ENCODE results near the gene SLC19A1. TPM values are rescaled to one million over a fixed set of nuclear protein-coding genes. Genes with fewer than 3 reads are reported as not detected.

The SLC19A1 gene
- total RNA-seq, 2 donors from 2014 or later = 10.8 to 13.7 TPM

GRCh38 chr21:45550522-45551210, 8.4 kb upstream of the SLC19A1 start:
- no peaks in the 10 kb centered on the region for H3K27me3 Mint-ChIP-seq
- no peak for DNase-seq
- peak overlapping the region; percentile 93 for H3K27ac Mint-ChIP-seq
- H3K4me3 Mint-ChIP-seq = peak overlapping the region; percentile 91
- no peaks in the 10 kb centered on the region for H3K36me3 Mint-ChIP-seq (ENCODE audit: low read depth)
- ATAC-seq = peak; percentile 44
- H3K4me1 Mint-ChIP-seq = peaks cover 39% of the 10 kb centered on the region
- H3K9me3 ChIP-seq (ENCODE audit: control insufficient read depth, low read length, poor library complexity, severe bottlenecking) = no peaks in the 10 kb centered on the region

GRCh38 chr21:45549626-45550463, 7.6 kb upstream of the SLC19A1 start:
- Mint-ChIP-seq H3K36me3 (ENCODE audit: low read depth) (no peaks in the 10 kb centered on the region), H3K4me3 (peak overlapping the region; percentile 91), H3K27me3 (no peaks in the 10 kb centered on the region), H3K4me1 (peaks cover 40% of the 10 kb centered on the region), H3K27ac (peak overlapping the region; percentile 93)
- H3K9me3 ChIP-seq (ENCODE audit: control insufficient read depth, low read length, poor library complexity, severe bottlenecking) = no peaks in the 10 kb centered on the region
- DNase-seq (no peak), ATAC-seq (no peak)

GRCh38 chr21:45548711-45549491, 6.7 kb upstream of the SLC19A1 start:
- H3K4me1 Mint-ChIP-seq = peaks cover 36% of the 10 kb centered on the region
- no peaks in the 10 kb centered on the region for H3K9me3 ChIP-seq (ENCODE audit: control insufficient read depth, low read length, poor library complexity, severe bottlenecking)
- H3K36me3 Mint-ChIP-seq (ENCODE audit: low read depth) = no peaks in the 10 kb centered on the region
- no peaks in the 10 kb centered on the region for H3K27me3 Mint-ChIP-seq
- peak overlapping the region; percentile 45 for H3K27ac Mint-ChIP-seq
- DNase-seq (no peak), ATAC-seq (no peak)
- peak overlapping the region; percentile 72 for H3K4me3 Mint-ChIP-seq

- H3K27me3 Mint-ChIP-seq = no peaks in the 10 kb centered on the region
- H3K4me3 Mint-ChIP-seq = no peak overlapping the region
- no peak for DNase-seq
- H3K36me3 Mint-ChIP-seq (ENCODE audit: low read depth) = no peaks in the 10 kb centered on the region
- peaks cover 36% of the 10 kb centered on the region for H3K4me1 Mint-ChIP-seq
- H3K9me3 ChIP-seq (ENCODE audit: control insufficient read depth, low read length, poor library complexity, severe bottlenecking) = no peaks in the 10 kb centered on the region
- no peak overlapping the region for H3K27ac Mint-ChIP-seq
- no peak for ATAC-seq
Observed at GRCh38 chr21:45547545-45547900, 5.3 kb upstream of the SLC19A1 start.

- DNase-seq (no peak), ATAC-seq (no peak)
- no peak overlapping the region for H3K27ac Mint-ChIP-seq
- peaks cover 33% of the 10 kb centered on the region for H3K4me1 Mint-ChIP-seq
- H3K27me3 Mint-ChIP-seq = no peaks in the 10 kb centered on the region
- no peaks in the 10 kb centered on the region for H3K9me3 ChIP-seq (ENCODE audit: control insufficient read depth, low read length, poor library complexity, severe bottlenecking)
- H3K36me3 Mint-ChIP-seq (ENCODE audit: low read depth) = no peaks in the 10 kb centered on the region
- H3K4me3 Mint-ChIP-seq = no peak overlapping the region
Observed at GRCh38 chr21:45546636-45547544, 4.7 kb upstream of the SLC19A1 start.

GRCh38 chr21:45545691-45546531, 3.7 kb upstream of the SLC19A1 start:
- H3K9me3 ChIP-seq (ENCODE audit: control insufficient read depth, low read length, poor library complexity, severe bottlenecking) = no peaks in the 10 kb centered on the region
- ATAC-seq = no peak
- Mint-ChIP-seq H3K36me3 (ENCODE audit: low read depth) (no peaks in the 10 kb centered on the region), H3K4me1 (peaks cover 25% of the 10 kb centered on the region), H3K27me3 (no peaks in the 10 kb centered on the region), H3K27ac (no peak overlapping the region), H3K4me3 (peak overlapping the region; percentile 28)
- DNase-seq = no peak

GRCh38 chr21:45545236-45545570, 3.0 kb upstream of the SLC19A1 start:
- H3K4me3 Mint-ChIP-seq = peak overlapping the region; percentile 28
- ATAC-seq (no peak), DNase-seq (no peak)
- peaks cover 20% of the 10 kb centered on the region for H3K4me1 Mint-ChIP-seq
- H3K9me3 ChIP-seq (ENCODE audit: control insufficient read depth, low read length, poor library complexity, severe bottlenecking) = no peaks in the 10 kb centered on the region
- no peaks in the 10 kb centered on the region for H3K36me3 Mint-ChIP-seq (ENCODE audit: low read depth)
- H3K27me3 Mint-ChIP-seq = no peaks in the 10 kb centered on the region
- H3K27ac Mint-ChIP-seq = no peak overlapping the region

- Mint-ChIP-seq H3K4me3 (no peak overlapping the region), H3K27ac (no peak overlapping the region), H3K36me3 (ENCODE audit: low read depth) (no peaks in the 10 kb centered on the region), H3K27me3 (no peaks in the 10 kb centered on the region), H3K4me1 (peaks cover 19% of the 10 kb centered on the region)
- DNase-seq = no peak
- no peak for ATAC-seq
- no peaks in the 10 kb centered on the region for H3K9me3 ChIP-seq (ENCODE audit: control insufficient read depth, low read length, poor library complexity, severe bottlenecking)
Observed at GRCh38 chr21:45544449-45545235, 2.4 kb upstream of the SLC19A1 start.

- H3K4me1 Mint-ChIP-seq = peaks cover 15% of the 10 kb centered on the region
- no peak overlapping the region for H3K27ac Mint-ChIP-seq
- no peaks in the 10 kb centered on the region for H3K9me3 ChIP-seq (ENCODE audit: control insufficient read depth, low read length, poor library complexity, severe bottlenecking)
- no peaks in the 10 kb centered on the region for H3K36me3 Mint-ChIP-seq (ENCODE audit: low read depth)
- H3K27me3 Mint-ChIP-seq = no peaks in the 10 kb centered on the region
- peak overlapping the region; percentile 28 for H3K4me3 Mint-ChIP-seq
- ATAC-seq = no peak
- DNase-seq = no peak
Observed at GRCh38 chr21:45543710-45544448, 1.6 kb upstream of the SLC19A1 start.

GRCh38 chr21:45543371-45543709, 1.1 kb upstream of the SLC19A1 start:
- Mint-ChIP-seq H3K27ac (no peak overlapping the region), H3K36me3 (ENCODE audit: low read depth) (no peaks in the 10 kb centered on the region), H3K27me3 (no peaks in the 10 kb centered on the region), H3K4me3 (peak overlapping the region; percentile 28), H3K4me1 (peaks cover 15% of the 10 kb centered on the region)
- ATAC-seq (no peak), DNase-seq (no peak)
- H3K9me3 ChIP-seq (ENCODE audit: control insufficient read depth, low read length, poor library complexity, severe bottlenecking) = no peaks in the 10 kb centered on the region

- H3K36me3 Mint-ChIP-seq (ENCODE audit: low read depth) = no peaks in the 10 kb centered on the region
- no peaks in the 10 kb centered on the region for H3K9me3 ChIP-seq (ENCODE audit: control insufficient read depth, low read length, poor library complexity, severe bottlenecking)
- H3K27me3 Mint-ChIP-seq = no peaks in the 10 kb centered on the region
- ATAC-seq (no peak), DNase-seq (no peak)
- H3K27ac Mint-ChIP-seq = no peak overlapping the region
- H3K4me1 Mint-ChIP-seq = peaks cover 14% of the 10 kb centered on the region
- H3K4me3 Mint-ChIP-seq = peak overlapping the region; percentile 63
Observed at GRCh38 chr21:45542667-45543370, 579 bp upstream of the SLC19A1 start.

Measured in T-helper 17 cell (primary cell).